ENCODE measurements around the gene AGBL4. TPM values are rescaled to one million over a fixed set of nuclear protein-coding genes. Genes with fewer than 3 reads are reported as not detected.

Gene AGBL4
- total RNA-seq, 1 experiment from 2014 or later, result not detected

- Histone ChIP-seq H3K4me1 (ENCODE audit: control insufficient read depth in 1 of 2, insufficient read depth in 2 of 2, low read length in 2 of 2) (no peaks in the 10 kb centered on the region), H3K27me3 (ENCODE audit: insufficient read depth, low read length) (no peaks in the 10 kb centered on the region), H2AFZ (ENCODE audit: low read depth, low read length, poor library complexity, severe bottlenecking) (no peak overlapping the region), H3K36me3 (ENCODE audit: control insufficient read depth in 1 of 2, insufficient read depth in 2 of 2, low read length in 2 of 2) (no peaks in the 10 kb centered on the region), H3K9me2 (ENCODE audit: insufficient read depth) (no peaks in the 10 kb centered on the region), H3K27ac (ENCODE audit: low read depth, low read length) (no peak overlapping the region), H3K4me2 (ENCODE audit: low read length) (no peak overlapping the region), H3K9ac (ENCODE audit: low read length) (no peak overlapping the region), H3K79me2 (ENCODE audit: insufficient read depth, low read length) (no peaks in the 10 kb centered on the region), H4K20me1 (ENCODE audit: insufficient read depth) (no peaks in the 10 kb centered on the region), H3K9me3 (ENCODE audit: control insufficient read depth in 1 of 2, insufficient read depth in 1 of 2, low read depth in 1 of 2, low read length in 2 of 2) (no peaks in the 10 kb centered on the region), H3K4me3 (replicated peaks in 1 of 2; ENCODE audit: low read depth in 1 of 2, low read length in 2 of 2) (no peak overlapping the region)
- no peak for DNase-seq (ENCODE audit: low read depth, low spot score)
- ChIA-PET RAD21 (ENCODE audit: low non-redundant PET in 1 of 2, low total read pairs in 2 of 2, uncharacterized antibody in 2 of 2, unreplicated experiment in 2 of 2) (no interaction called here), CTCF (no interaction called here), POLR2A (no interaction called here)
- BruUV-seq (replicated peaks), result no TSS peak
- intact Hi-C loops (cut with micrococcal nuclease), result no loop called here
- no peak for ATAC-seq
- TF ChIP-seq, protein P1, sequence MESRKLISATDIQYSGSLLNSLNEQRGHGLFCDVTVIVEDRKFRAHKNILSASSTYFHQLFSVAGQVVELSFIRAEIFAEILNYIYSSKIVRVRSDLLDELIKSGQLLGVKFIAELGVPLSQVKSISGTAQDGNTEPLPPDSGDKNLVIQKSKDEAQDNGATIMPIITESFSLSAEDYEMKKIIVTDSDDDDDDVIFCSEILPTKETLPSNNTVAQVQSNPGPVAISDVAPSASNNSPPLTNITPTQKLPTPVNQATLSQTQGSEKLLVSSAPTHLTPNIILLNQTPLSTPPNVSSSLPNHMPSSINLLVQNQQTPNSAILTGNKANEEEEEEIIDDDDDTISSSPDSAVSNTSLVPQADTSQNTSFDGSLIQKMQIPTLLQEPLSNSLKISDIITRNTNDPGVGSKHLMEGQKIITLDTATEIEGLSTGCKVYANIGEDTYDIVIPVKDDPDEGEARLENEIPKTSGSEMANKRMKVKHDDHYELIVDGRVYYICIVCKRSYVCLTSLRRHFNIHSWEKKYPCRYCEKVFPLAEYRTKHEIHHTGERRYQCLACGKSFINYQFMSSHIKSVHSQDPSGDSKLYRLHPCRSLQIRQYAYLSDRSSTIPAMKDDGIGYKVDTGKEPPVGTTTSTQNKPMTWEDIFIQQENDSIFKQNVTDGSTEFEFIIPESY (IDR thresholded peaks at IDR 0.05; ENCODE audit: extremely low read depth, insufficient replicate concordance, low read length), result no peak
- TF ChIP-seq POLR2AphosphoS5 (IDR thresholded peaks at IDR 0.05; ENCODE audit: low read depth, low read length) (no peak), SP1 (IDR thresholded peaks at IDR 0.05; ENCODE audit: low read depth) (no peak), POLR2A (IDR thresholded peaks at IDR 0.05; ENCODE audit: borderline replicate concordance, extremely low read depth, insufficient read depth, insufficient read length) (no peak), CTCF (IDR thresholded peaks at IDR 0.05 in 2 of 3, conservative IDR thresholded peaks at IDR 0.05 in 1 of 3; ENCODE audit: borderline replicate concordance in 1 of 3, insufficient read depth in 1 of 3, low read depth in 2 of 3, low read length in 2 of 3) (no peak), CEBPB (IDR thresholded peaks at IDR 0.05; ENCODE audit: low read depth) (no peak), YY1 (IDR thresholded peaks at IDR 0.05; ENCODE audit: extremely low read depth, insufficient replicate concordance, low read depth, low read length) (no peak), EZH2 (IDR thresholded peaks at IDR 0.05) (no peak), JUND (IDR thresholded peaks at IDR 0.05) (no peak)
- TF ChIP-seq, protein P2, sequence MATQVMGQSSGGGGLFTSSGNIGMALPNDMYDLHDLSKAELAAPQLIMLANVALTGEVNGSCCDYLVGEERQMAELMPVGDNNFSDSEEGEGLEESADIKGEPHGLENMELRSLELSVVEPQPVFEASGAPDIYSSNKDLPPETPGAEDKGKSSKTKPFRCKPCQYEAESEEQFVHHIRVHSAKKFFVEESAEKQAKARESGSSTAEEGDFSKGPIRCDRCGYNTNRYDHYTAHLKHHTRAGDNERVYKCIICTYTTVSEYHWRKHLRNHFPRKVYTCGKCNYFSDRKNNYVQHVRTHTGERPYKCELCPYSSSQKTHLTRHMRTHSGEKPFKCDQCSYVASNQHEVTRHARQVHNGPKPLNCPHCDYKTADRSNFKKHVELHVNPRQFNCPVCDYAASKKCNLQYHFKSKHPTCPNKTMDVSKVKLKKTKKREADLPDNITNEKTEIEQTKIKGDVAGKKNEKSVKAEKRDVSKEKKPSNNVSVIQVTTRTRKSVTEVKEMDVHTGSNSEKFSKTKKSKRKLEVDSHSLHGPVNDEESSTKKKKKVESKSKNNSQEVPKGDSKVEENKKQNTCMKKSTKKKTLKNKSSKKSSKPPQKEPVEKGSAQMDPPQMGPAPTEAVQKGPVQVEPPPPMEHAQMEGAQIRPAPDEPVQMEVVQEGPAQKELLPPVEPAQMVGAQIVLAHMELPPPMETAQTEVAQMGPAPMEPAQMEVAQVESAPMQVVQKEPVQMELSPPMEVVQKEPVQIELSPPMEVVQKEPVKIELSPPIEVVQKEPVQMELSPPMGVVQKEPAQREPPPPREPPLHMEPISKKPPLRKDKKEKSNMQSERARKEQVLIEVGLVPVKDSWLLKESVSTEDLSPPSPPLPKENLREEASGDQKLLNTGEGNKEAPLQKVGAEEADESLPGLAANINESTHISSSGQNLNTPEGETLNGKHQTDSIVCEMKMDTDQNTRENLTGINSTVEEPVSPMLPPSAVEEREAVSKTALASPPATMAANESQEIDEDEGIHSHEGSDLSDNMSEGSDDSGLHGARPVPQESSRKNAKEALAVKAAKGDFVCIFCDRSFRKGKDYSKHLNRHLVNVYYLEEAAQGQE (IDR thresholded peaks at IDR 0.05; ENCODE audit: low read depth), result no peak
These were observed 1093.7 kb downstream of the AGBL4 start for GRCh38 chr1:48930011-48930410.

Measured in HCT116 (cell line).